ENCODE data around the gene TMEM101. TPM values are rescaled to one million over a fixed set of nuclear protein-coding genes. Genes with fewer than 3 reads are reported as not detected.

TMEM101 gene
- total and polyA plus RNA-seq, 2 donors (not counting 3 experiments of a cell fraction or from before 2014, with no cell fraction given) = 30.4 to 60.2 TPM

- DNase-seq (ENCODE audit: low read depth, low spot score) (no peak), FAIRE-seq (no peak)
- Histone ChIP-seq H3K4me2 (ENCODE audit: insufficient read depth, low read length) (no peak overlapping the region), H3K9ac (replicated peaks; ENCODE audit: extremely low read depth, insufficient read depth, low read length) (no peak overlapping the region), H3K9me1 (replicated peaks; ENCODE audit: control insufficient read depth, extremely low read depth, insufficient read depth, low read length) (no peaks in the 10 kb centered on the region), H3K4me1 (ENCODE audit: control insufficient read depth, extremely low read depth, insufficient read depth, low read length) (no peaks in the 10 kb centered on the region), H3K79me2 (ENCODE audit: control insufficient read depth, insufficient read depth, low read length) (no peaks in the 10 kb centered on the region), H3K27ac (ENCODE audit: insufficient read depth, low read depth, low read length) (no peak overlapping the region), H2AFZ (ENCODE audit: low read depth, low read length) (no peak overlapping the region), H3K27me3 (ENCODE audit: control insufficient read depth in 2 of 2, insufficient read depth in 2 of 2, low read length in 2 of 2) (no peaks in the 10 kb centered on the region), H3K36me3 (ENCODE audit: control insufficient read depth in 2 of 2, extremely low read depth in 1 of 2, insufficient read depth in 2 of 2, low read length in 2 of 2) (peaks cover 0 to 7% of the 10 kb centered on the region in 2 experiments), H3K9me3 (replicated peaks; ENCODE audit: control insufficient read depth, insufficient read depth, low read length) (no peaks in the 10 kb centered on the region), H3K4me3 (replicated peaks in 1 of 3; ENCODE audit: insufficient read depth in 1 of 3, low read depth in 1 of 3, low read length in 3 of 3) (no peak overlapping the region), H4K20me1 (replicated peaks; ENCODE audit: control insufficient read depth, extremely low read depth, insufficient read depth, low read length) (no peaks in the 10 kb centered on the region)
- dilution Hi-C loops (cut with MboI; ENCODE audit: extremely low pct_ligation_motif_present, low sequenced_read_pairs) = no loop called here
- TF ChIP-seq JUN (IDR thresholded peaks at IDR 0.05; ENCODE audit: borderline replicate concordance, insufficient read depth, insufficient read length, low read depth) (no peak), FOS (IDR thresholded peaks at IDR 0.05; ENCODE audit: borderline replicate concordance, insufficient read depth, low read length) (no peak), POLR2A (IDR thresholded peaks at IDR 0.05; ENCODE audit: low read depth, low read length) (no peak), POLR2AphosphoS5 (IDR thresholded peaks at IDR 0.05; ENCODE audit: insufficient read depth, low read depth, low read length) (no peak), GATA2 (IDR thresholded peaks at IDR 0.05; ENCODE audit: insufficient read depth, insufficient read length, low read depth, low read length) (no peak), EZH2 (IDR thresholded peaks at IDR 0.05; ENCODE audit: borderline replicate concordance, low read depth, low read length, severe bottlenecking) (no peak), MYC (IDR thresholded peaks at IDR 0.05; ENCODE audit: low read depth, low read length) (no peak)
- TF ChIP-seq, protein P1, sequence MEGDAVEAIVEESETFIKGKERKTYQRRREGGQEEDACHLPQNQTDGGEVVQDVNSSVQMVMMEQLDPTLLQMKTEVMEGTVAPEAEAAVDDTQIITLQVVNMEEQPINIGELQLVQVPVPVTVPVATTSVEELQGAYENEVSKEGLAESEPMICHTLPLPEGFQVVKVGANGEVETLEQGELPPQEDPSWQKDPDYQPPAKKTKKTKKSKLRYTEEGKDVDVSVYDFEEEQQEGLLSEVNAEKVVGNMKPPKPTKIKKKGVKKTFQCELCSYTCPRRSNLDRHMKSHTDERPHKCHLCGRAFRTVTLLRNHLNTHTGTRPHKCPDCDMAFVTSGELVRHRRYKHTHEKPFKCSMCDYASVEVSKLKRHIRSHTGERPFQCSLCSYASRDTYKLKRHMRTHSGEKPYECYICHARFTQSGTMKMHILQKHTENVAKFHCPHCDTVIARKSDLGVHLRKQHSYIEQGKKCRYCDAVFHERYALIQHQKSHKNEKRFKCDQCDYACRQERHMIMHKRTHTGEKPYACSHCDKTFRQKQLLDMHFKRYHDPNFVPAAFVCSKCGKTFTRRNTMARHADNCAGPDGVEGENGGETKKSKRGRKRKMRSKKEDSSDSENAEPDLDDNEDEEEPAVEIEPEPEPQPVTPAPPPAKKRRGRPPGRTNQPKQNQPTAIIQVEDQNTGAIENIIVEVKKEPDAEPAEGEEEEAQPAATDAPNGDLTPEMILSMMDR (IDR thresholded peaks at IDR 0.05; ENCODE audit: extremely low read depth in 1 of 2, insufficient read depth in 1 of 2, low read depth in 1 of 2, low read length in 2 of 2) = no peak
- TF ChIP-seq, protein P2, sequence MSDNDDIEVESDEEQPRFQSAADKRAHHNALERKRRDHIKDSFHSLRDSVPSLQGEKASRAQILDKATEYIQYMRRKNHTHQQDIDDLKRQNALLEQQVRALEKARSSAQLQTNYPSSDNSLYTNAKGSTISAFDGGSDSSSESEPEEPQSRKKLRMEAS (IDR thresholded peaks at IDR 0.05; ENCODE audit: insufficient read depth, insufficient read length) = no peak
- POLR2A ChIA-PET = no interaction called here
- CTCF ChIA-PET = interaction anchor here (0.7 to 7.6 kb wide), 3 partner anchors 18 to 91 kb away, joined by 3 to 38 read pairs (median 7); no protein-coding TSS in a partner anchor
- BruUV-seq (replicated peaks) = no TSS peak
- intact Hi-C loops (cut with micrococcal nuclease) = no loop called here
These were observed 10.1 kb upstream of the TMEM101 start for GRCh38 chr17:44024853-44025252.

Data from endothelial cell of umbilical vein (primary cell).